Fibroblast of skin of left quadriceps (primary cell): Measurements from ENCODE around the gene DGKK.
"Not testable (repeated sequence)": the region's sequence is repeated elsewhere in the genome, so short reads cannot be mapped to it uniquely, and the experiment has no call there.

Experiments used
- DNase-seq, 2 experiments: peaks; one replicate each; pipeline ENCODE4 v3.0.0-alpha.2; 2013; ENCODE audit warnings: low read depth in 2 of 2

Gene DGKK

GRCh38 chrX:50428174-50428573 is 42.5 kb downstream of the DGKK start:
- DNase-seq: no peak

GRCh38 chrX:50407976-50408375 is 62.6 kb downstream of the DGKK start:
- no peak for DNase-seq

GRCh38 chrX:50403903-50404302 is 66.7 kb downstream of the DGKK start:
- DNase-seq: no peak

GRCh38 chrX:50402886-50403285 is 67.7 kb downstream of the DGKK start:
- DNase-seq: no peak

- no peak for DNase-seq
Measured at GRCh38 chrX:50393902-50394301, 76.7 kb downstream of the DGKK start.

GRCh38 chrX:50386520-50386919 is 84.1 kb downstream of the DGKK start:
- no peak for DNase-seq

GRCh38 chrX:50381729-50382415 is 88.8 kb downstream of the DGKK start:
- no peak for DNase-seq

- DNase-seq: no peak
Measured at GRCh38 chrX:50375481-50376267, 95.0 kb downstream of the DGKK start.

- no peak for DNase-seq
Measured at GRCh38 chrX:50372966-50373365, 97.7 kb downstream of the DGKK start.

- DNase-seq: no peak
Measured at GRCh38 chrX:50343917-50344316, 126.7 kb downstream of the DGKK start.

- no peak for DNase-seq
Measured at GRCh38 chrX:50333308-50333707, 137.3 kb downstream of the DGKK start.

- not testable (repeated sequence) for DNase-seq
Measured at GRCh38 chrX:50332668-50333067, 138.0 kb downstream of the DGKK start.

- DNase-seq: no peak
Measured at GRCh38 chrX:50327235-50327634, 143.4 kb downstream of the DGKK start.
